K562 (cell line): ENCODE results near the gene RAB2B.

ENCODE experiments used
- FOXO4 ChIP-seq: fragments of 450-650 bp; formaldehyde crosslinking; IDR thresholded peaks from 2 replicates; pipeline ENCODE4 v1.4.0; 2020; ENCODE audit warnings: mild to moderate bottlenecking, moderate library complexity
- PHF8 ChIP-seq: fragments of 200-600 bp; sonication (generic); IDR thresholded peaks from 2 replicates; pipeline ENCODE4 v1.6.1; 2012; ENCODE audit warnings: mixed run types, mild to moderate bottlenecking, inconsistent platforms, low read length, moderate library complexity, borderline replicate concordance
- POLR2A ChIP-seq: fragments of 450-650 bp; conservative IDR thresholded peaks from 2 replicates; pipeline ENCODE4 v1.6.1; 2016
- ZNF217 ChIP-seq: sonication (generic); formaldehyde crosslinking; IDR thresholded peaks from 2 replicates; pipeline ENCODE4 v1.8.0; 2022; ENCODE audit warnings: mild to moderate bottlenecking, missing genetic modification reagents

- TF ChIP-seq FOXO4 (no peak), POLR2A (peak; percentile 85), ZNF217 (no peak), PHF8 (peak; percentile 76; the same call in 1 of the 2 replicates)
Measured at GRCh38 chr14:21476925-21477681, at the start of gene RAB2B, which contains the start of gene TOX4.
